ENCODE measurements around the gene CHCHD3.

DNA sequence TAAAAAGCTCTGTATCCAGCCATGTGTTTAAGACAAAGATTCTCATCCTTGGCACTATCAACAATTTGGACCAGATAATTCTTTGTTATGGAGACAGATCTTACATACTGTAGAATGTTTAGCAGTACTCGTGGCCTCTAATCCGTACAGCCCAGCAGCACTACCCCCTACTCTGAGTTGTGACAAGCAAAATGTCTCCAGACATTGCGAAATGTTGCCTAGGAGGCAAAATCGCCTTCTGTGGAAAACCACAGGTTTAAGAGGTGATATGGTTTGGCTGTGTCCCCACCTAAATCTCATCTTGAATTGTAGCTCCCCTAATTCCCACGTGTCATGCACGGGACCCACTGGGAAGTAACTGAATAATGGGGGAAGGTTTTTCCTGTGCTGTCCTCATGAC is 186.7 kb downstream of the CHCHD3 start:
- TF ChIP-seq, protein P1, sequence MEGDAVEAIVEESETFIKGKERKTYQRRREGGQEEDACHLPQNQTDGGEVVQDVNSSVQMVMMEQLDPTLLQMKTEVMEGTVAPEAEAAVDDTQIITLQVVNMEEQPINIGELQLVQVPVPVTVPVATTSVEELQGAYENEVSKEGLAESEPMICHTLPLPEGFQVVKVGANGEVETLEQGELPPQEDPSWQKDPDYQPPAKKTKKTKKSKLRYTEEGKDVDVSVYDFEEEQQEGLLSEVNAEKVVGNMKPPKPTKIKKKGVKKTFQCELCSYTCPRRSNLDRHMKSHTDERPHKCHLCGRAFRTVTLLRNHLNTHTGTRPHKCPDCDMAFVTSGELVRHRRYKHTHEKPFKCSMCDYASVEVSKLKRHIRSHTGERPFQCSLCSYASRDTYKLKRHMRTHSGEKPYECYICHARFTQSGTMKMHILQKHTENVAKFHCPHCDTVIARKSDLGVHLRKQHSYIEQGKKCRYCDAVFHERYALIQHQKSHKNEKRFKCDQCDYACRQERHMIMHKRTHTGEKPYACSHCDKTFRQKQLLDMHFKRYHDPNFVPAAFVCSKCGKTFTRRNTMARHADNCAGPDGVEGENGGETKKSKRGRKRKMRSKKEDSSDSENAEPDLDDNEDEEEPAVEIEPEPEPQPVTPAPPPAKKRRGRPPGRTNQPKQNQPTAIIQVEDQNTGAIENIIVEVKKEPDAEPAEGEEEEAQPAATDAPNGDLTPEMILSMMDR (IDR thresholded peaks at IDR 0.05; ENCODE audit: low read depth, low read length), result no peak
- no peak for TF ChIP-seq EZH2phosphoT487 (IDR thresholded peaks at IDR 0.05; ENCODE audit: low read depth)
